ENCODE measurements around the gene PSEN2.
"Not testable (repeated sequence)": the region's sequence is repeated elsewhere in the genome, so short reads cannot be mapped to it uniquely, and the experiment has no call there.

PSEN2 gene

DNA sequence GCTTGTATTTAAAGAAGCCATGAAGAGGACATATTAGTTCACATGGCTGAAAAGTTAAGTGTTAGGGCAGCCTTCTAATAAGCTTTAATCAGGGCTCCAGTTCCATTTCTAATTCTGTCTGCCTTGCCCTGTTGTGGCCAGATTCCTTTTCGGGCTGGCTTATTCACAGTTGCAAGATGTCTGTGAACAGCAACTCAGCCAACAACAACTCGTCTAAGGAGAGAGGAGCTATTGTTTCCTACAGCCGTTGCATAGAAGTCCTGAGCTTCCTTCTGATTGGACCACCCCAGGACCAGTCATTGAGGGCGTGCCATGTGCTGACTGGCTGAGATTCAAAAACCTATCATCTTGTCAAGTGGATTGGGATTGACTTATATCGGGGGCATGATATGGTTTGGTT lies 51.1 kb downstream of the PSEN2 start:
- no peak for DNase-seq

- not testable (repeated sequence) for DNase-seq
These were observed 59.1 kb downstream of the PSEN2 start for GRCh38 chr1:226929260-226930111.

DNA sequence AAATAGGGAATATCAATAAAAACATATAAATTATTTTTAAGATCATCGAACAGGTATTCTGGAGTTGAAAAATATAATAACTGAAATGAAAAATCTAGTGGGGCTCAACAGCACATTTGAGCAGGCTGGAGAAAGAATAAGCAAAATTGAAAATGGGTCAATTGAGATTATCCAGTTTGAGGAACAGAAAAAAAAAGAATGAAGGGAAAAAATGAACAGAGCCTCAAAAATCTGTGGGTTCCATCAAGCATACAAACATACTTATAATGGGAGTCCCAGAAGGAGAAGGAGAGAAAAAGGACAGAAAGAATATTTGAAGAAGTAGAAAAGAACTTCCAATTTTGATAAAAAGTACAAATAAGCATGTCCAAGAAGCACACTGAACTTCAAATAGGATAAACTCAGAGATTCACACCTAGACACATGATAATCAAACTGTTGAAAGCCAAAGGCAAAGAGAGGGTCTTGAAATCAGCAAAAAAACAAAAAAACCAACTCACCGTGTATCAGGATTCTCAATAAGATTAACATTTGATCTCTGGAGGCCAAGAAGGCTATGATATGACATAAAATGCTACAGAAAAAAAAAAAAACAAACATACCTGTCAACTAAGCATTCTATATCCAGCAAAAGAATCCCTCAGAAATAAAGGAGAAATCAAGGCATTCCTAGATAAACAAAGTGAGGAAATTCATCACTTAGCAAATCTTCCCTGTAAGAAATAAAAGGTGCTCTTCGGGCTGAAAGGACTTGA lies 64.2 kb downstream of the PSEN2 start:
- no peak for DNase-seq

DNA sequence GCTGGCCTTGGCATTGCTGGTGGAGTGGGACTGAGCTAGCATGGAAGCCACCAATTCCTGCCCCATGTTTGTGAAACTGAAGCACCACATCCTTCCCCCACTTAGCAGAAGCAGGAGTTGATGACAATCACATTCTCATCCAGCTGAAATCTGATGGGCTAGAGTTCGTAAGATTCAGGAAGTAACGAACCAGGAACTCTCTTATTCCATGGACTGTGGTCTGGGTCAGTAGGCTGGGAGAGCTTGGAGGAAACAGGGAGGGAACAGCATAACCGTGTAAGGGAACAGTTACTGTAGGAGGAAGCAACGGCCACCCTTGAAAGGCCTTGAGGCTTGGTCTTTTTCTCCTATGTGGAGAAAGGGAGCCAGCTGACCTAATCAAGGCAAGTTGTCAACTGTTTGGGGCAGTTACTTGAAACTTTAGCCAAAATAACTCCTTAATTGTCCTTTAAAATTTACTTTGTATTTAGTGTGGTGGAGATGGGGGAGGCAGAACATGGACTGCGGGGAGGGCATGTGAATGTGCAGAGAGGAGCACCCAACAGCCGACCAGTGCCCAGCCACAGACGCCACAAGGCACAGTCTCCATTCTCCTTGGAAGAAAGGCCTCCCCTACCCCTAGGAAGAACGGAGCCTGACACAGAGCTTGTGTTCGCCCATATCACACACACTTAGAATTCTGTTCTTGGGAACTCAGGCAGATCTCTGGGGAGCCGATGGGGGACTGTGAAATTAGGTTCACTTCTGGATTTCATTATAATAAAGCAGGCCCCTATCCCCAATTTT lies 67.7 kb downstream of the PSEN2 start:
- DNase-seq, result no peak

GRCh38 chr1:226938903-226939437 lies 68.6 kb downstream of the PSEN2 start:
- peak; percentile 28 for DNase-seq

GRCh38 chr1:226939438-226940028 lies 69.1 kb downstream of the PSEN2 start:
- DNase-seq, result peak; percentile 91

DNA sequence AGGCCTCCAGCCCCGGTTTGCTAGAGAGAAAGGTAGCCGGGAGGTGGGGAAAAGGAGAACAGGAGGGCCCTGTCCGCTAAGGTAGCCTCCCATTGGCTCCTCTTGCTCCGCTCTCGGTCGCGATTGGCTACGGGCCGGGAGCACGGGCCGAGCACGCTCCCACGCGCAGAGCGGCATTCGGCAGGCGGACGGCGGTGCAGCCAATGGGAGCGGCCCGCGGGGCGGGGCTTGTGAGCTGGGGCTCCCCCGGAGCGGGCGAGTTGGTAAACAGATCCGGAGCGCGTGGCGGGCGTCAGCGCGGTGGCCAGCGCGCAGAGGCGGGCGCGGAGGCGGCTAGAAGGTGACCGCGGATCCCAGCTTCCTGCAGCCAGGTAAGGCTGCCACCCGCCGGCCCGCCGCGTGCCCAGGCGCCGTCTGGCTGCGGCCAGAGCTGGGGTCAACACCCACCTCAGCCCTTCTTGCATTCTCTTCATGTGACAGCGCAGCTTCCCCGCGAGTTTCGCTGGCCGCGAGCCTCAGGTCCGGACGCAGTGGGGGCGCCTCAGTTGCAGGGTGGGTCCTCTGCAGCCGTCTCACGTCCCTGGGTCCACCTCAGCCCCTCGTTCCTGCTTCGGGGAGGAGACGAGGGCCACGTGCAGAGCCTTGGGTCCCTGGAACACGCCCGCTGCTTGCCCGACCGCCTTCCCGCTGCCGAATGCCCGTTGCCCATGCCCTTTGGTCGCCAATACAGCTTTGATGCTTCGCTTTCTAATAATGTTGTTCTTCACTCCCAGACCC lies 69.8 kb downstream of the PSEN2 start, which contains the start of gene COQ8A:
Gene COQ8A (plus strand): TSS at position 266 of the 777 bp plus-strand sequence. CDS start 21,092 bp downstream, outside the sequence.
- peak; percentile 100 for DNase-seq

GRCh38 chr1:226940806-226941067 lies 70.3 kb downstream of the PSEN2 start:
- no peak for DNase-seq

DNA sequence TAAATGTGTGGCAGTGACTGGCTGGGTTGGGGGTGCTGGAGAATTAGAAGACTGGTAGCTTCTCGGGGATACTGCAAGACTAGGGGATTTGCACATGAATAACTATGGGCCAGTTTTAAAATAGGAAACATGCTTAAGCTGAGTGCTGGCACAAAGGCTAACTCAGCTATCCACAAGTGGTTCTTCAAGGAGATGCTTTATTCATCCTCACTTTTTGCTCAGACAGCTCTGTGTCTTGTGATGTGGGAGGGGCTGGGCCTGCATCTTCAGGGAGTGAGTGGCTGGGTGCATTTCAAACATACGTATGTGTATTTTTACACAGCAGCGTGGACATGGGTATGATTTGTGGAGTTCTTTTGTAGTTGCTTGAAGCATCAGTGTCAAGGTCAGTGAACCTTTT lies 72.0 kb downstream of the PSEN2 start:
- no peak for DNase-seq

GRCh38 chr1:226943156-226943555 lies 72.7 kb downstream of the PSEN2 start:
- DNase-seq, result no peak

DNA sequence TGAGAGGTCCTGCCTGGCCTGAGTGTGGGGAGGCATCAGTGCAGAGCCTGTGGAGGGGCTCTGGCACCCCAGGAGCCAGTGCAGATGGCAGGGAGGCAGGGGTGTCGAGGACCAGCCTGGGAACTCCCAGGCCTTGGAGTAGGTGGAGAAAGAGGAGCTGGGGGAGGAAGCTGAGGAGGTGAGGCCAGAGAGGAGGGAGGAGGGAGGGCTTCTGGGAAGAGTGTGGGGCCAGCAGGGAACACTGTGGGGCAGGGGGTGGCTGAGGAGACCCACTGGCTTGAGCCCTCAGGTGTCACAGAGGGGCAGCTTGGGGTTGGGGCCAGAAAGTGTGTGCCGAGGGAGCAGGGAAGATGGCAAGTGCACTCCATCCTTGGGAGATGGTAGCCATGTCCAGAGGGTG lies 73.5 kb downstream of the PSEN2 start:
- no peak for DNase-seq

GRCh38 chr1:226945106-226945857 lies 74.9 kb downstream of the PSEN2 start:
- peak; percentile 93 for DNase-seq
